GM12878 (cell line): Measurements from ENCODE around the gene SLC12A3. TPM values are rescaled to one million over a fixed set of nuclear protein-coding genes. Genes with fewer than 3 reads are reported as not detected.
A peak's percentile ranks its signal among the peaks of the same experiment; 100 is the strongest.

ENCODE experiments used
- EGR1 ChIP-seq, 2 experiments: IDR thresholded peaks; 1 replicate in 1 of 2; 2 replicates in 1 of 2; pipeline ENCODE4 v1.6.1; 2011 to 2012; ENCODE audit warnings: low read depth in 2 of 2, low read length in 2 of 2, borderline replicate concordance in 1 of 2, mild to moderate bottlenecking in 1 of 2, moderate library complexity in 1 of 2
- IKZF2 ChIP-seq, 2 experiments: fragments of 450-650 bp; IDR thresholded peaks; 2 replicates each; pipeline ENCODE4 v1.6.1; 2017; ENCODE audit warnings: mild to moderate bottlenecking in 2 of 2, moderate library complexity in 2 of 2
- NFYA ChIP-seq: IDR thresholded peaks from 2 replicates; pipeline ENCODE4 v1.6.1; 2011; ENCODE audit warnings: low read depth, mild to moderate bottlenecking, low read length, improper control_type of control experiment, borderline replicate concordance
- SIN3A ChIP-seq: IDR thresholded peaks from 2 replicates; pipeline ENCODE4 v1.6.1; 2012; ENCODE audit warnings: low read depth, low read length, improper control_type of control experiment
- polyA plus RNA-seq, 11 experiments: library from polyadenylated mRNA; depleted of rRNA in 4 of 11; unstranded in 6 of 11; stranded (reverse) in 5 of 11; fragments of >200 nt; fragmentation: Nextera tagmentation in 4 of 11; fragmentation: Illumina TruSeq in 1 of 11; extraction: Ambion mirVana in 4 of 11; extraction: Trizol in 1 of 11; gene quantifications; 1 replicate in 1 of 11; 2 replicates in 10 of 11; pipeline versions ENCODE4 v1.2.1 to v1.2.3, GENCODE V29; 2011 to 2016; ENCODE audit warnings: inconsistent platforms in 2 of 11, missing spikeins in 2 of 11, low read depth in 1 of 11
- total RNA-seq, 4 experiments: library from RNA; depleted of rRNA in 3 of 4; stranded (reverse); fragments of >200 nt in 3 of 4; fragmentation: Illumina TruSeq in 1 of 4; extraction: Trizol in 1 of 4; gene quantifications; 2 replicates each; pipeline versions ENCODE4 v1.2.1 to v1.2.3, GENCODE V29; 2013 to 2021
- TF ChIP-seq, protein P1 (sequence below): fragments of 150-350 bp; IDR thresholded peaks from 2 replicates; pipeline ENCODE4 v1.6.1; 2014; ENCODE audit warnings: mild to moderate bottlenecking, low read depth, low read length
- TF ChIP-seq, protein P2 (sequence below): fragments of 450-650 bp; IDR thresholded peaks from 2 replicates; pipeline ENCODE4 v1.6.1; 2017; ENCODE audit warnings: mild to moderate bottlenecking, moderate library complexity
- TF ChIP-seq, protein P3 (sequence below): IDR thresholded peaks from 2 replicates; pipeline ENCODE4 v1.6.1; 2012; ENCODE audit warnings: improper control_type of control experiment, low read depth, low read length; ENCODE audit not compliant: insufficient replicate concordance
- TF ChIP-seq, protein P4 (sequence below): fragments of 450-650 bp; formaldehyde crosslinking; IDR thresholded peaks from 2 replicates; pipeline ENCODE4 v1.4.0; 2020; ENCODE audit warnings: mild to moderate bottlenecking, moderate library complexity
- TF ChIP-seq, protein P5 (sequence below): fragments of 450-650 bp; IDR thresholded peaks from 2 replicates; pipeline ENCODE4 v1.6.1; 2018; ENCODE audit warnings: mild to moderate bottlenecking, low read depth, moderate library complexity; ENCODE audit not compliant: partially characterized antibody

The SLC12A3 gene
- total and polyA plus RNA-seq, 10 of the 15 experiments (the other 5 are each of a cell fraction or from before 2014, with no cell fraction given), result 0.05 to 6.3 (median 3.1) TPM

DNA sequence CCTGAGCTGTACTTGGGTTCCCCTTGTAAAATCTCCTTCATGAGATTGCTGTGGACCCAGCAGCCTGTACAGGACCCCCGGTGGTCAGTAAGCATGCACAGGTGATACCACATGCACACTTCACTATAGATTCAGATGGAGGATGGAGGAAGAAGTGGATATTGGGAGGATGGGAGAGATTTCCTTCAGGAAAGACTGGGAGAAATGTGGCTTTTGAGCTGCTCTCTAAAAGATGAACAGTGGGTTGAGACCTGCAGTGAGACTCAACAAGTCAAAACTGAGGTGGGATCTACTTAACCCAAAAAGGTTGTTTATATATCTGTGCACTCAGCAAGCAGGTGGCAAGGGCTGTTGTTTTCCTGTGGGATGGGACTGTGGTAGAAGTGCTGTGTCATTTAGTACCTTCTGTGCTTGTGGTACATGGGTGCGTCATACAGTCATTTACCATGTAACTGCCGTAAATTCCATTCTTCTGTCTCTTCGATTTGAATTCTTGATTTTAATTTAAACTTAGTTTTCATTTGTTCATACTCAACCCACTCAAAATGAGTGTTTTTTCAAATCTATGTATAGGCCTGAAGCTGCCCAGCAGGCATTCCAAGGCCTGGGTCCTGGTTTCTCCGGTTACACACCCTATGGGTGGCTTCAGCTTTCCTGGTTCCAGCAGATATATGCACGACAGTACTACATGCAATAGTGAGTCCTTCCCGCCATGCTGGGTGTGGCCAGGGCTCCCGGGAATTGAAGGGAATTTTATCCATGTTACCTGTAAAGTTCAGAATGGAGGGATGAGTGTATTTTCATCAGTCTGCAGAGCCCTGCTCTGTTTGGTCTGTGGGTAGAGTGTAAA is 73.9 kb downstream of the SLC12A3 start (continued):
- TF ChIP-seq, protein P1, sequence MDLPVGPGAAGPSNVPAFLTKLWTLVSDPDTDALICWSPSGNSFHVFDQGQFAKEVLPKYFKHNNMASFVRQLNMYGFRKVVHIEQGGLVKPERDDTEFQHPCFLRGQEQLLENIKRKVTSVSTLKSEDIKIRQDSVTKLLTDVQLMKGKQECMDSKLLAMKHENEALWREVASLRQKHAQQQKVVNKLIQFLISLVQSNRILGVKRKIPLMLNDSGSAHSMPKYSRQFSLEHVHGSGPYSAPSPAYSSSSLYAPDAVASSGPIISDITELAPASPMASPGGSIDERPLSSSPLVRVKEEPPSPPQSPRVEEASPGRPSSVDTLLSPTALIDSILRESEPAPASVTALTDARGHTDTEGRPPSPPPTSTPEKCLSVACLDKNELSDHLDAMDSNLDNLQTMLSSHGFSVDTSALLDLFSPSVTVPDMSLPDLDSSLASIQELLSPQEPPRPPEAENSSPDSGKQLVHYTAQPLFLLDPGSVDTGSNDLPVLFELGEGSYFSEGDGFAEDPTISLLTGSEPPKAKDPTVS, result no peak
- TF ChIP-seq SIN3A, result no peak
- TF ChIP-seq, protein P2, sequence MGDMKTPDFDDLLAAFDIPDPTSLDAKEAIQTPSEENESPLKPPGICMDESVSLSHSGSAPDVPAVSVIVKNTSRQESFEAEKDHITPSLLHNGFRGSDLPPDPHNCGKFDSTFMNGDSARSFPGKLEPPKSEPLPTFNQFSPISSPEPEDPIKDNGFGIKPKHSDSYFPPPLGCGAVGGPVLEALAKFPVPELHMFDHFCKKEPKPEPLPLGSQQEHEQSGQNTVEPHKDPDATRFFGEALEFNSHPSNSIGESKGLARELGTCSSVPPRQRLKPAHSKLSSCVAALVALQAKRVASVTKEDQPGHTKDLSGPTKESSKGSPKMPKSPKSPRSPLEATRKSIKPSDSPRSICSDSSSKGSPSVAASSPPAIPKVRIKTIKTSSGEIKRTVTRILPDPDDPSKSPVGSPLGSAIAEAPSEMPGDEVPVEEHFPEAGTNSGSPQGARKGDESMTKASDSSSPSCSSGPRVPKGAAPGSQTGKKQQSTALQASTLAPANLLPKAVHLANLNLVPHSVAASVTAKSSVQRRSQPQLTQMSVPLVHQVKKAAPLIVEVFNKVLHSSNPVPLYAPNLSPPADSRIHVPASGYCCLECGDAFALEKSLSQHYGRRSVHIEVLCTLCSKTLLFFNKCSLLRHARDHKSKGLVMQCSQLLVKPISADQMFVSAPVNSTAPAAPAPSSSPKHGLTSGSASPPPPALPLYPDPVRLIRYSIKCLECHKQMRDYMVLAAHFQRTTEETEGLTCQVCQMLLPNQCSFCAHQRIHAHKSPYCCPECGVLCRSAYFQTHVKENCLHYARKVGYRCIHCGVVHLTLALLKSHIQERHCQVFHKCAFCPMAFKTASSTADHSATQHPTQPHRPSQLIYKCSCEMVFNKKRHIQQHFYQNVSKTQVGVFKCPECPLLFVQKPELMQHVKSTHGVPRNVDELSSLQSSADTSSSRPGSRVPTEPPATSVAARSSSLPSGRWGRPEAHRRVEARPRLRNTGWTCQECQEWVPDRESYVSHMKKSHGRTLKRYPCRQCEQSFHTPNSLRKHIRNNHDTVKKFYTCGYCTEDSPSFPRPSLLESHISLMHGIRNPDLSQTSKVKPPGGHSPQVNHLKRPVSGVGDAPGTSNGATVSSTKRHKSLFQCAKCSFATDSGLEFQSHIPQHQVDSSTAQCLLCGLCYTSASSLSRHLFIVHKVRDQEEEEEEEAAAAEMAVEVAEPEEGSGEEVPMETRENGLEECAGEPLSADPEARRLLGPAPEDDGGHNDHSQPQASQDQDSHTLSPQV, result no peak
- TF ChIP-seq, protein P3, sequence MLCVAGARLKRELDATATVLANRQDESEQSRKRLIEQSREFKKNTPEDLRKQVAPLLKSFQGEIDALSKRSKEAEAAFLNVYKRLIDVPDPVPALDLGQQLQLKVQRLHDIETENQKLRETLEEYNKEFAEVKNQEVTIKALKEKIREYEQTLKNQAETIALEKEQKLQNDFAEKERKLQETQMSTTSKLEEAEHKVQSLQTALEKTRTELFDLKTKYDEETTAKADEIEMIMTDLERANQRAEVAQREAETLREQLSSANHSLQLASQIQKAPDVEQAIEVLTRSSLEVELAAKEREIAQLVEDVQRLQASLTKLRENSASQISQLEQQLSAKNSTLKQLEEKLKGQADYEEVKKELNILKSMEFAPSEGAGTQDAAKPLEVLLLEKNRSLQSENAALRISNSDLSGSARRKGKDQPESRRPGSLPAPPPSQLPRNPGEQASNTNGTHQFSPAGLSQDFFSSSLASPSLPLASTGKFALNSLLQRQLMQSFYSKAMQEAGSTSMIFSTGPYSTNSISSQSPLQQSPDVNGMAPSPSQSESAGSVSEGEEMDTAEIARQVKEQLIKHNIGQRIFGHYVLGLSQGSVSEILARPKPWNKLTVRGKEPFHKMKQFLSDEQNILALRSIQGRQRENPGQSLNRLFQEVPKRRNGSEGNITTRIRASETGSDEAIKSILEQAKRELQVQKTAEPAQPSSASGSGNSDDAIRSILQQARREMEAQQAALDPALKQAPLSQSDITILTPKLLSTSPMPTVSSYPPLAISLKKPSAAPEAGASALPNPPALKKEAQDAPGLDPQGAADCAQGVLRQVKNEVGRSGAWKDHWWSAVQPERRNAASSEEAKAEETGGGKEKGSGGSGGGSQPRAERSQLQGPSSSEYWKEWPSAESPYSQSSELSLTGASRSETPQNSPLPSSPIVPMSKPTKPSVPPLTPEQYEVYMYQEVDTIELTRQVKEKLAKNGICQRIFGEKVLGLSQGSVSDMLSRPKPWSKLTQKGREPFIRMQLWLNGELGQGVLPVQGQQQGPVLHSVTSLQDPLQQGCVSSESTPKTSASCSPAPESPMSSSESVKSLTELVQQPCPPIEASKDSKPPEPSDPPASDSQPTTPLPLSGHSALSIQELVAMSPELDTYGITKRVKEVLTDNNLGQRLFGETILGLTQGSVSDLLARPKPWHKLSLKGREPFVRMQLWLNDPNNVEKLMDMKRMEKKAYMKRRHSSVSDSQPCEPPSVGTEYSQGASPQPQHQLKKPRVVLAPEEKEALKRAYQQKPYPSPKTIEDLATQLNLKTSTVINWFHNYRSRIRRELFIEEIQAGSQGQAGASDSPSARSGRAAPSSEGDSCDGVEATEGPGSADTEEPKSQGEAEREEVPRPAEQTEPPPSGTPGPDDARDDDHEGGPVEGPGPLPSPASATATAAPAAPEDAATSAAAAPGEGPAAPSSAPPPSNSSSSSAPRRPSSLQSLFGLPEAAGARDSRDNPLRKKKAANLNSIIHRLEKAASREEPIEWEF, result no peak
- peak; percentile 74 to 79 for TF ChIP-seq IKZF2 (IDR thresholded peaks at IDR 0.05)
- TF ChIP-seq, protein P4, sequence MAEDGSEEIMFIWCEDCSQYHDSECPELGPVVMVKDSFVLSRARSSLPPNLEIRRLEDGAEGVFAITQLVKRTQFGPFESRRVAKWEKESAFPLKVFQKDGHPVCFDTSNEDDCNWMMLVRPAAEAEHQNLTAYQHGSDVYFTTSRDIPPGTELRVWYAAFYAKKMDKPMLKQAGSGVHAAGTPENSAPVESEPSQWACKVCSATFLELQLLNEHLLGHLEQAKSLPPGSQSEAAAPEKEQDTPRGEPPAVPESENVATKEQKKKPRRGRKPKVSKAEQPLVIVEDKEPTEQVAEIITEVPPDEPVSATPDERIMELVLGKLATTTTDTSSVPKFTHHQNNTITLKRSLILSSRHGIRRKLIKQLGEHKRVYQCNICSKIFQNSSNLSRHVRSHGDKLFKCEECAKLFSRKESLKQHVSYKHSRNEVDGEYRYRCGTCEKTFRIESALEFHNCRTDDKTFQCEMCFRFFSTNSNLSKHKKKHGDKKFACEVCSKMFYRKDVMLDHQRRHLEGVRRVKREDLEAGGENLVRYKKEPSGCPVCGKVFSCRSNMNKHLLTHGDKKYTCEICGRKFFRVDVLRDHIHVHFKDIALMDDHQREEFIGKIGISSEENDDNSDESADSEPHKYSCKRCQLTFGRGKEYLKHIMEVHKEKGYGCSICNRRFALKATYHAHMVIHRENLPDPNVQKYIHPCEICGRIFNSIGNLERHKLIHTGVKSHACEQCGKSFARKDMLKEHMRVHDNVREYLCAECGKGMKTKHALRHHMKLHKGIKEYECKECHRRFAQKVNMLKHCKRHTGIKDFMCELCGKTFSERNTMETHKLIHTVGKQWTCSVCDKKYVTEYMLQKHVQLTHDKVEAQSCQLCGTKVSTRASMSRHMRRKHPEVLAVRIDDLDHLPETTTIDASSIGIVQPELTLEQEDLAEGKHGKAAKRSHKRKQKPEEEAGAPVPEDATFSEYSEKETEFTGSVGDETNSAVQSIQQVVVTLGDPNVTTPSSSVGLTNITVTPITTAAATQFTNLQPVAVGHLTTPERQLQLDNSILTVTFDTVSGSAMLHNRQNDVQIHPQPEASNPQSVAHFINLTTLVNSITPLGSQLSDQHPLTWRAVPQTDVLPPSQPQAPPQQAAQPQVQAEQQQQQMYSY (CRISPR knock-in tag), result no peak
- no peak for TF ChIP-seq EGR1 (IDR thresholded peaks at IDR 0.05; ENCODE audit: borderline replicate concordance in 1 of 2, low read depth in 2 of 2, low read length in 2 of 2)
- TF ChIP-seq, protein P5, sequence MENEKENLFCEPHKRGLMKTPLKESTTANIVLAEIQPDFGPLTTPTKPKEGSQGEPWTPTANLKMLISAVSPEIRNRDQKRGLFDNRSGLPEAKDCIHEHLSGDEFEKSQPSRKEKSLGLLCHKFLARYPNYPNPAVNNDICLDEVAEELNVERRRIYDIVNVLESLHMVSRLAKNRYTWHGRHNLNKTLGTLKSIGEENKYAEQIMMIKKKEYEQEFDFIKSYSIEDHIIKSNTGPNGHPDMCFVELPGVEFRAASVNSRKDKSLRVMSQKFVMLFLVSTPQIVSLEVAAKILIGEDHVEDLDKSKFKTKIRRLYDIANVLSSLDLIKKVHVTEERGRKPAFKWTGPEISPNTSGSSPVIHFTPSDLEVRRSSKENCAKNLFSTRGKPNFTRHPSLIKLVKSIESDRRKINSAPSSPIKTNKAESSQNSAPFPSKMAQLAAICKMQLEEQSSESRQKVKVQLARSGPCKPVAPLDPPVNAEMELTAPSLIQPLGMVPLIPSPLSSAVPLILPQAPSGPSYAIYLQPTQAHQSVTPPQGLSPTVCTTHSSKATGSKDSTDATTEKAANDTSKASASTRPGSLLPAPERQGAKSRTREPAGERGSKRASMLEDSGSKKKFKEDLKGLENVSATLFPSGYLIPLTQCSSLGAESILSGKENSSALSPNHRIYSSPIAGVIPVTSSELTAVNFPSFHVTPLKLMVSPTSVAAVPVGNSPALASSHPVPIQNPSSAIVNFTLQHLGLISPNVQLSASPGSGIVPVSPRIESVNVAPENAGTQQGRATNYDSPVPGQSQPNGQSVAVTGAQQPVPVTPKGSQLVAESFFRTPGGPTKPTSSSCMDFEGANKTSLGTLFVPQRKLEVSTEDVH, result peak; percentile 29
- TF ChIP-seq NFYA, result no peak
